ENCODE measurements around the gene SLC27A6. TPM values are rescaled to one million over a fixed set of nuclear protein-coding genes. Genes with fewer than 3 reads are reported as not detected.

Gene SLC27A6
- polyA plus RNA-seq (2011; rRNA removed) (0.04 TPM in 2 replicates), polyA minus RNA-seq (2011; rRNA and poly(A)+ RNA removed) (0.14 TPM in 1 of 2 replicates, not detected in the other)

GRCh38 chr5:128965011-128965637 lies at the start of gene SLC27A6:
Gene SLC27A6 (plus strand): TSS chr5:128965488. CDS start chr5:128966138, 650 bp downstream.
- DNase-seq (ENCODE audit: low read depth, low spot score), result no peak
- no peak within 1 kb of the TSS for H3K4me3 ChIP-seq (ENCODE audit: low read depth, low read length)
- POLR2A ChIA-PET, result no interaction called here
- no peak within 1 kb of the TSS for H3K27ac ChIP-seq (ENCODE audit: low read depth, low read length)
- CTCF ChIA-PET, result no interaction called here
- peaks cover 2% of the 10 kb centered on the region for H3K27me3 ChIP-seq (ENCODE audit: control insufficient read depth, insufficient read depth, low read length)
- H3K9me3 ChIP-seq (ENCODE audit: control insufficient read depth, insufficient read depth, low read length), result peaks cover 4% of the 10 kb centered on the region; the same call in 1 of the 2 replicates
- no peak for TF ChIP-seq CTCF (IDR thresholded peaks at IDR 0.05; ENCODE audit: low read depth, low read length)

- ChIA-PET CTCF (no interaction called here), POLR2A (no interaction called here)
- H3K27me3 ChIP-seq (ENCODE audit: control insufficient read depth, insufficient read depth, low read length), result no peaks in the 10 kb centered on the region
- H3K4me3 ChIP-seq (ENCODE audit: low read depth, low read length), result no peak overlapping the region
- H3K9me3 ChIP-seq (ENCODE audit: control insufficient read depth, insufficient read depth, low read length), result no peaks in the 10 kb centered on the region
- H3K27ac ChIP-seq (ENCODE audit: low read depth, low read length), result no peak overlapping the region
- DNase-seq (ENCODE audit: low read depth, low spot score), result no peak
- TF ChIP-seq CTCF (IDR thresholded peaks at IDR 0.05; ENCODE audit: low read depth, low read length), result no peak
Observed at GRCh38 chr5:128919542-128919941, 45.7 kb upstream of the SLC27A6 start.

- no peak overlapping the region for H3K27ac ChIP-seq (ENCODE audit: low read depth, low read length)
- ChIA-PET CTCF (interaction anchor here (2.0 kb wide), 1 partner anchor 15 kb away, joined by 9 read pairs; no protein-coding TSS in a partner anchor), POLR2A (no interaction called here)
- H3K27me3 ChIP-seq (ENCODE audit: control insufficient read depth, insufficient read depth, low read length), result no peaks in the 10 kb centered on the region
- H3K4me3 ChIP-seq (ENCODE audit: low read depth, low read length), result no peak overlapping the region
- H3K9me3 ChIP-seq (ENCODE audit: control insufficient read depth, insufficient read depth, low read length), result no peaks in the 10 kb centered on the region
- DNase-seq (ENCODE audit: low read depth, low spot score), result no peak
- TF ChIP-seq CTCF (IDR thresholded peaks at IDR 0.05; ENCODE audit: low read depth, low read length), result no peak
Observed at GRCh38 chr5:128920345-128921215, 44.7 kb upstream of the SLC27A6 start.

- no peak for DNase-seq (ENCODE audit: low read depth, low spot score)
- TF ChIP-seq CTCF (IDR thresholded peaks at IDR 0.05; ENCODE audit: low read depth, low read length), result no peak
- POLR2A ChIA-PET, result no interaction called here
- H3K27me3 ChIP-seq (ENCODE audit: control insufficient read depth, insufficient read depth, low read length), result no peaks in the 10 kb centered on the region
- no peaks in the 10 kb centered on the region for H3K9me3 ChIP-seq (ENCODE audit: control insufficient read depth, insufficient read depth, low read length)
- no peak overlapping the region for H3K27ac ChIP-seq (ENCODE audit: low read depth, low read length)
- CTCF ChIA-PET, result no interaction called here
- no peak overlapping the region for H3K4me3 ChIP-seq (ENCODE audit: low read depth, low read length)
Observed at GRCh38 chr5:128924299-128924698, 41.0 kb upstream of the SLC27A6 start.

GRCh38 chr5:128925973-128926372 lies 39.3 kb upstream of the SLC27A6 start:
- no peak for TF ChIP-seq CTCF (IDR thresholded peaks at IDR 0.05; ENCODE audit: low read depth, low read length)
- POLR2A ChIA-PET, result no interaction called here
- Histone ChIP-seq H3K27ac (ENCODE audit: low read depth, low read length) (no peak overlapping the region), H3K9me3 (ENCODE audit: control insufficient read depth, insufficient read depth, low read length) (no peaks in the 10 kb centered on the region), H3K27me3 (ENCODE audit: control insufficient read depth, insufficient read depth, low read length) (no peaks in the 10 kb centered on the region), H3K4me3 (ENCODE audit: low read depth, low read length) (no peak overlapping the region)
- CTCF ChIA-PET, result interaction anchor here (1.5 kb wide), 1 partner anchor 201 kb away, joined by 5 read pairs; no protein-coding TSS in a partner anchor
- DNase-seq (ENCODE audit: low read depth, low spot score), result no peak

Measured in AG04450 (cell line).